Dedifferentiated amniotic fluid mesenchymal stem cell (primary cell): ENCODE data around the gene MDM4.
A peak's percentile ranks its signal among the peaks of the same experiment; 100 is the strongest.
"Not testable (repeated sequence)": the region's sequence is repeated elsewhere in the genome, so short reads cannot be mapped to it uniquely, and the experiment has no call there.

Source experiments
- DNase-seq: peaks from one replicate; pipeline ENCODE4 v3.0.0-alpha.2; 2016; ENCODE audit errors: extremely low spot score

Gene MDM4, protein sequence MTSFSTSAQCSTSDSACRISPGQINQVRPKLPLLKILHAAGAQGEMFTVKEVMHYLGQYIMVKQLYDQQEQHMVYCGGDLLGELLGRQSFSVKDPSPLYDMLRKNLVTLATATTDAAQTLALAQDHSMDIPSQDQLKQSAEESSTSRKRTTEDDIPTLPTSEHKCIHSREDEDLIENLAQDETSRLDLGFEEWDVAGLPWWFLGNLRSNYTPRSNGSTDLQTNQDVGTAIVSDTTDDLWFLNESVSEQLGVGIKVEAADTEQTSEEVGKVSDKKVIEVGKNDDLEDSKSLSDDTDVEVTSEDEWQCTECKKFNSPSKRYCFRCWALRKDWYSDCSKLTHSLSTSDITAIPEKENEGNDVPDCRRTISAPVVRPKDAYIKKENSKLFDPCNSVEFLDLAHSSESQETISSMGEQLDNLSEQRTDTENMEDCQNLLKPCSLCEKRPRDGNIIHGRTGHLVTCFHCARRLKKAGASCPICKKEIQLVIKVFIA

DNA sequence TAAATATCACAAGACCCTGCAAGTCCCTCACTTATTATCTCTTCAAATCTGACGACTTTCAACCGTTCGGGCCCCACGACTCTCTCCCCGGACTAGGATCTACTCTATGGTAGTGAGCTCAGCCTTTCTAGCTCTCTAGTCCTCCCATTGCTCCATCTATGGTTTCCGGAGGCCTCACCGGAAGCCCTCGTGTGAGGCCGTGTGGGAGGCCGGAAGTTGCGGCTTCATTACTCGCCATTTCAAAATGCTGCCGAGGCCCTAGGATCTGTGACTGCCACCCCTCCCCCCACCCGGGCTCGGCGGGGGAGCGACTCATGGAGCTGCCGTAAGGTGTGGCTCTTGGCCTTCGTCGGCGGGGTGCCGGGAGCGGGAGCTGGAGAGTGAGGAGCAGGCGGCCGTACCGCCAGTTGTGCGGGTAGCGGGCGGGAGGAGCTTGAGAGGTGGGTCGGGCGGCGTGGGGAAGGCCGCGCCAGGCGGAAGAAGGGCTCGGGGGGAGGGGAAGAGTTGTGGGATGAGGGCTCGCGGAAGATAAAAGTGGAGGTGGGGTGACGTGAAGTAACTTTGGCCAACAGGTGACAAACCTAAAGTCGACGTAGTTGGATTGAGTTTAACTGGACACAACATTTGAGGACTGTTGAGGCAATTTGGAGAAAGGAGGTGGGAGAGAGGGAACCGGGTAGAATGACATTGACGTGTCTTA lies at the start of gene MDM4:
MDM4 (plus strand) TSS at position 227 of the 700 bp plus-strand sequence. CDS start 9,113 bp downstream, outside the sequence.
- peak; percentile 95 for DNase-seq

- no peak for DNase-seq
Observed at GRCh38 chr1:204466416-204467405, 49.5 kb upstream of the MDM4 start.

DNA sequence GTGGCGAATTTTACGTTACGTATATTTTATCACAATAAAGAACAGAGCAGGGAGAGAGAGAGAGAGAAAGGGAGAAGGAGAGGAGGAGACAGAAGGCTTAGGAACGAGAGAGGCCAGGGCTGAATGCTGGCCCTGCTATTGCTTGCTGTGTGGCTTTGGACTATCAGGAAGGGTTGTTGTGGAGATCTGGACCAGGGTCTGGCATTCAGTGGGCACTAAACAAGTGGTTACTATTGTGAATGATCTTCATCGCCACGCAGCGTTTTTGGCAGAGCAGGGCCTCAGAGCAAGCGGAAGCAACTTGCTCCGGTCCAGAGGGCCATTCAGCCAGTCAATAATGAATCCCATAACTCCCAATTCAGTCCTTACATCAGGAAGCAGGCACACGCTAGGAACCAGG lies 48.0 kb upstream of the MDM4 start:
- no peak for DNase-seq

DNA sequence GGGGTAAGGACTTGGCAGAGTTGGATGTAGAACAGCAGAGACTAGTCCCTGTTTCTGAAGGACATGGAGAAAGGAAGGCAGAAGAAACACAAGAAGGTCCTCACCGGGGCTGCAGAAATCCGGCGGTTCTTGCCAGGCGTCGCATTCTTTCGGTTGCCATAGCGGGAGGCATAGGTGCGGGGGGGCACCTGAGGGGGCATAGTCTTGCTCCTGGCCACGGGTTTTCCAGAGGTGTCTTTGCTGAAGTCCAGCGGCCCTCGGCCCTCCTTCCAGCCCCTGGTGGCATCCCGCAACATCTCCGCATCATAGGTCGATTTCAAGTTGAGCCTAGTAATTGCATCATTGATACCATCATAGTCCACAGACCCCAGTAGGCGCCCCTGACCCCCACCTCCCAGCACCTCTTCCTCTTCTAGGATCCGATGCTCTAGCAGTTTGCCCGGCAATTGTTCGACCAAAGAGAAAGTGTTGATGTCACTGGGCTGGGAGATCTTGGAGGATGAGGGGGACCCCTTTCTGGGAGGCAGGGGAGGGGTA lies 47.4 kb upstream of the MDM4 start:
- DNase-seq = no peak

GRCh38 chr1:204469304-204469703 lies 46.9 kb upstream of the MDM4 start:
- DNase-seq = no peak

DNA sequence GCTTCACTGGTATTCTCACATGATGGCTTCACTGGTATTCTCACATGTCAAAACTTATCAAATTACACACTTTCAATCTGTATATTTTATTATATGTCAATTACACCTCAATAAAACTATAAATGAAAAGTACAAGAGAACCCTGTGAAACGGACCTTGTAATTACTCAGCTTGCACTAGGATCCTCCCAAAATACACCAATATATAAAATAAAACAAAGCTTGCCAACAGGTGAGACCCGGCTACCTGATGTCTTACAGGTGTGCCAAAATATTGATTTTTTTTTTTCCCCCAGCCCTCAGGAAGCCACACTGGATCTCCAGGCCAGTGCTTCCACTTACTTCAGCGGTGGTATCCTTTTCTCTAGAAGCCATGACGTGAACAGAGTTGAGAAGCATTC lies 44.5 kb upstream of the MDM4 start:
- DNase-seq = no peak

- DNase-seq = no peak
Observed at GRCh38 chr1:204472660-204473059, 43.5 kb upstream of the MDM4 start.

GRCh38 chr1:204473400-204473965 lies 42.7 kb upstream of the MDM4 start:
- no peak for DNase-seq

- DNase-seq = no peak
Observed at GRCh38 chr1:204475656-204476432, 40.4 kb upstream of the MDM4 start.

DNA sequence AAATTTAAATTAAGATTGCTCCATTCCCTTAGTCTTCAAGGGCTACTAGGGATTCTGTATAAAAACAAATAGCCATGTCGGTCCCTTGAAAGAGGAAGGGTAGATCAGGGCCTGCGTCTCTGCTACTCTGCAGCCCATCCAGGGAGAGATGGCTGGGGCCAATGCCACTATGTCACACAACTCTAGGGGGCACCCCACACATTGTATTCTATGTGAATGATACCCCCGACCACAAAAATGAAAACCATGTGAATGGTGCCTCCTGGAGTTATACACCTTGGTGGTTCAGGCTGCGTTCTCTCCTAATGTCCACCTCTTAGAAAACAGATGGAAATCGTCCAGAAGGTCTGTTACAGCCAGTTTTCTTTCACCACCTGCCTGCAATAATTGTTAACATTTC lies 39.6 kb upstream of the MDM4 start:
- DNase-seq = no peak

DNA sequence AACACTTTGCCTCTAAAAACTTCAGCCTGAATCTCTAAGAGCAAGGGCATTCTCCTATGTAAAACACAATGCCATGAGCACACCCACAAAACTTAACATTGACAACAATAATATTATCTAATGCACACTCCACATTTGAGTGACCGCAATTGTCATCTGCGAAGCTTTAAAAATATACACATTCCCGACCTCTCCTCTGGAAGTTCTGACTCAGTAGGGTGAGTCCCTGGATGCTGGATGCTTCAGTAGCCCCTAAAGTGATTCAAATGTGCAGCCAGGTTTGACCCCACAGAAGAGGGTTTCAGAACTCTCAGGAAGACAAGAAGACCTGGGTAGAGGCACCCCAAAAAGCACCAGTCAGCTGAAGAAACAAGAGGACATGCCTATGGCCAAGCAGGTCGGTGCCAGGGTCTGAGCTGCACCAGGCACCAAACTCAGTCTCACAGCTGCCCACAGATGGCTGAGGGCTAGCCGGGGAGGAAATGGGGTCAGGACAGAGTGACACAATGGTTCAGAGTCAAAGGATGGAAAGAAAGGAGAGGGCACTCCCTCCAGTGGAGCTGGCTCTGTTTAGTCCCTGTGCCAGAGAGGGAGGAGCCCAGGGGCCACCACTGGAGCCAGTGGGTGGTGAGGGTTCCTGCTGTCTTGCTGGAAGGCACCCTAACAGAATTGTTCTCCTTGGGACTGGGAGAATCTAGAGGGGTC lies 39.0 kb upstream of the MDM4 start:
- DNase-seq = no peak

- DNase-seq = no peak
Observed at GRCh38 chr1:204478172-204478899, 37.9 kb upstream of the MDM4 start.

DNA sequence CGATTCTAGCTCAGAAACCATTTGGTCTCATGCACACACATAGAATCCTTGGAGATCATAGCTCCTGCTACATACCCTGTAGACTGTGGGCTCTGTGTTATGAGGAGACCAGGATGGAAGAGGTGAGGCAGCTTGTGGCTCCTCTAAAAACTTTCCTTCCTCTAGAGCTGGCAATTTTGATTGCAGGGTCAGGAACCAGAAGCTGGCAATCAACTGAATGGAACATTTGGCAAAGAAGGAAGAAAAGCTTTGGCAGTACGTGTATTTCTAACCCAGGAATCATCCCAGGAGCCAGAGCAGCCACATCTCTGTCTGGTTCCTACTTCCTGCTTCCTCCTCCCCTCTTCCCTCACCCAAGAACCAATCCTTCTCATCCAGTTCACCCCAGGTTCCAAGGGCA lies 37.3 kb upstream of the MDM4 start:
- no peak for DNase-seq

DNA sequence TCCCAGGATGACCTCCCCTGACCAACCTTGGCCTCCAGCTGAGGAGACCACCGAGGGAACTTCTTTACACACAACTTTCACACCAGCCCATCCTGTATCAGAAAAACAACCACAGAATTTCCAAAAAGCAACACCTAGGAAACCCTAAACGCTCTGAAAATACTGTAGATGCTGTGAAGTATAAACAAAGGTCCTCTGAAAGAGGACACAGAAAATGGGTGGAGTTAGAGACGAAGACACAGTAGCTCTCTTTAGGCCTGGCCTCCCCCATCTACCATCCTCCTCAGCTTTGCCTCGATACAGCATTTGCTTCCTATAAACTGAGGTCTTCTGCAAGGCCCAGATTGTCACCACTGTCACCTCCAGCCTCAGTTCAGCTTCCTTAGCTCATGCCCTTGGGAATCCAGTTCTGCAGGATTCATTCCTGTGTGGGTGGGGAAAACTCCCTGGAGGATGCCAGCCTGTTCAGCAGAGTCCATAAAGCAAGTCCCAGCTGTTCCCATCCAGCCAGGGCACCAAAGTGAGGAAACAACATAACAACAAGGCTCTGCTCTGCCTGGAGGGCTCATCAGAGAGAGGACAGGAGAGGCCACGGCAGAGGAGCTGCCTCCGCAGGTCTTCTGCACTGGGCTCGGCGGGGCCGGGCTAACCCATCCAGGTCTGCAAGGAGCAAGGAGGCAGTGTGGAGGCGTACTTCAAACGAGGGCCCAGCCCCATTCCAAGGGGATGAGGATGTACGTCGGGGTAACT lies 36.6 kb upstream of the MDM4 start:
- no peak for DNase-seq

DNA sequence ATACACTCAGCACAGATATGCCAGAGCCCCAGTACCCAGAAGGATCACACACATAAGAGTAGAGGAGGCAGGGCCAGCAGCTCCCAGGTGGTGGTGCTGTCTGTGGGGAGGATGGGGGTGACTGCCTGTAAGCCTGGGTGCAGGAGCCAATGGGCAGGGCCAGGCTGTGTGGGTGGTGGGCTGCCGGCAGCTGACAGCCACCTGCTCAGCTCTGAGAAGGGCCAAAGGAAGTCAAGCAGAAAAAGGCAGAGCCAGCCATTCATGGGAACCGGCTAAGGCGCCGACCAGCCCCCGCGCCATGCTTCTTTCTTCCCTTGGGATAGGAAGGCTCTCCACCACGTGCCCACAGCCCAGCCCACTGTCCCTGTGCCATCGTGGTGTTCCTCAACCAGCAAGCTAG lies 35.7 kb upstream of the MDM4 start:
- DNase-seq = no peak

- no peak for DNase-seq
Observed at GRCh38 chr1:204483791-204484190, 32.4 kb upstream of the MDM4 start.

DNA sequence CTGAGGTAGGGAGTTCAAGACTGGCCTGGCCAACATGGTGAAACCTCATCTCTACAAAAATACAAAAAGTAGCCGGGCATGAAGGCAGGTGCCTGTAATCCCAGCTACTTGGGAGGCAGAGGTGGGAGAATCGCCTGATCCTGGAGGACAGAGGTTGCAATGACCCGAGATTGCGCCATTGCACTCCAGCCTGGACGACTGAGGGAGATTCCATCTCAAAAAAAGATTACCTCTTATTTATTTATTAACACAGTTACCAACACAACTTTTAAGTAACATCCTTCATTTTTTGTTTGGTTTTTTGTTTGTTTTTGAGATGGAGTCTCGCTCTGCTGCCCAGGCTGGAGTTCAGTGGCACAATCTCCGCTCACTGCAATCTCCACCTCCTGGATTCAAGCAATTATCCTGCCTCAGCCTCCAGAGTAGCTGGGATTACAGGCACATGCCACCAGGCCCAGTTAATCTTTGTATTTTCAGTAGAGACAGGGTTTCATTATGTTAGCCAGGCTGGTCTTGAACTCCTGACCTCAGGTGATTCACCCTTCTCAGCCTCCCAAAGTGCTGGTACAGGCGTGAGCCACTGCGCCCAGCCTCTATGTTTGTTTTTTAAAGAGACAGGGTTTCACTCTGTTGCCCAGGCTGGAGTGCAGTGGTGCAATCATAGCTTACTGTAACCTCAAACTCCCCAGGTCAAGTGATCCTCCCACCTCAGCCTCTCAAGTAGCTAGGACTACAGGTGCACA lies 29.5 kb upstream of the MDM4 start:
- DNase-seq = not testable (repeated sequence)

- peak; percentile 25 for DNase-seq
Observed at GRCh38 chr1:204487256-204487615, 29.0 kb upstream of the MDM4 start.
